Amniotic stem cell (primary cell): Measurements from ENCODE around the gene CLDN9.
"Not testable (repeated sequence)": the region's sequence is repeated elsewhere in the genome, so short reads cannot be mapped to it uniquely, and the experiment has no call there.

Experiments used
- DNase-seq: peaks from one replicate; lab custom pipeline; 2025; lab: John Stamatoyannopoulos, UW

CLDN9 gene

GRCh38 chr16:3032624-3033023 is 19.9 kb downstream of the CLDN9 start:
- no peak for DNase-seq

- no peak for DNase-seq
Measured at GRCh38 chr16:3035289-3035971, 22.7 kb downstream of the CLDN9 start.

GRCh38 chr16:3035972-3036725 is 23.4 kb downstream of the CLDN9 start:
- DNase-seq: no peak

- DNase-seq: no peak
Measured at GRCh38 chr16:3036726-3037315, 24.1 kb downstream of the CLDN9 start, which contains the start of gene BICDL2. Gene BICDL2, minus strand, starts transcription at chr16:3036944. Its CDS starts 1,448 bp downstream, at chr16:3035496.

GRCh38 chr16:3038256-3038655 is 25.5 kb downstream of the CLDN9 start:
- no peak for DNase-seq

GRCh38 chr16:3038896-3039295 is 26.2 kb downstream of the CLDN9 start:
- DNase-seq: no peak

- DNase-seq: no peak
Measured at GRCh38 chr16:3042376-3042775, 29.7 kb downstream of the CLDN9 start.

- no peak for DNase-seq
Measured at GRCh38 chr16:3044708-3045107, 32.0 kb downstream of the CLDN9 start.

GRCh38 chr16:3045758-3046640 is 33.3 kb downstream of the CLDN9 start, which contains the start of gene MMP25:
Gene MMP25, plus strand, starts transcription at chr16:3046561. Its CDS starts 357 bp downstream, at chr16:3046918.
- DNase-seq: no peak

GRCh38 chr16:3046641-3047386 is 34.1 kb downstream of the CLDN9 start:
- DNase-seq: no peak

- DNase-seq: no peak
Measured at GRCh38 chr16:3047387-3047720, 34.6 kb downstream of the CLDN9 start.

GRCh38 chr16:3049921-3050481 is 37.3 kb downstream of the CLDN9 start:
- no peak for DNase-seq

GRCh38 chr16:3050487-3050886 is 37.8 kb downstream of the CLDN9 start:
- no peak for DNase-seq

- DNase-seq: no peak
Measured at GRCh38 chr16:3051009-3051408, 38.3 kb downstream of the CLDN9 start.

GRCh38 chr16:3051494-3051893 is 38.8 kb downstream of the CLDN9 start:
- no peak for DNase-seq

GRCh38 chr16:3052571-3053329 is 40.0 kb downstream of the CLDN9 start:
- DNase-seq: not testable (repeated sequence)

- DNase-seq: not testable (repeated sequence)
Measured at GRCh38 chr16:3053330-3053710, 40.6 kb downstream of the CLDN9 start.

- no peak for DNase-seq
Measured at GRCh38 chr16:3054965-3055733, 42.4 kb downstream of the CLDN9 start.

GRCh38 chr16:3055734-3056115 is 43.0 kb downstream of the CLDN9 start:
- not testable (repeated sequence) for DNase-seq
